Fibroblast of skin of left quadriceps (primary cell): ENCODE data around the gene RNF212.

Experiments used
- DNase-seq, 2 experiments: peaks; one replicate each; pipeline ENCODE4 v3.0.0-alpha.2; 2013; ENCODE audit warnings: low read depth in 2 of 2

The RNF212 gene

GRCh38 chr4:1048773-1049590 is 64.4 kb downstream of the RNF212 start:
- DNase-seq: no peak

GRCh38 chr4:1047976-1048772 is 65.2 kb downstream of the RNF212 start:
- DNase-seq: no peak

GRCh38 chr4:1047106-1047975 is 66.0 kb downstream of the RNF212 start:
- DNase-seq: no peak

GRCh38 chr4:1046581-1047011 is 66.8 kb downstream of the RNF212 start:
- DNase-seq: peak; percentile 66 to 67

- DNase-seq: no peak
These were observed 67.7 kb downstream of the RNF212 start for GRCh38 chr4:1045595-1046201.

GRCh38 chr4:1045193-1045594 is 68.2 kb downstream of the RNF212 start:
- DNase-seq: no peak

- DNase-seq: no peak
These were observed 68.7 kb downstream of the RNF212 start for GRCh38 chr4:1044469-1045192.

GRCh38 chr4:1043651-1044468 is 69.5 kb downstream of the RNF212 start:
- peak; percentile 95 to 96 for DNase-seq

- no peak for DNase-seq
These were observed 70.2 kb downstream of the RNF212 start for GRCh38 chr4:1043162-1043561.

GRCh38 chr4:1042352-1043055 is 70.9 kb downstream of the RNF212 start:
- no peak for DNase-seq

- DNase-seq: no peak
These were observed 71.4 kb downstream of the RNF212 start for GRCh38 chr4:1041936-1042330.

- DNase-seq: no peak
These were observed 72.0 kb downstream of the RNF212 start for GRCh38 chr4:1041147-1041935.

- DNase-seq: no peak
These were observed 72.8 kb downstream of the RNF212 start for GRCh38 chr4:1040344-1041146.

GRCh38 chr4:1039493-1040343 is 73.6 kb downstream of the RNF212 start:
- DNase-seq: no peak

GRCh38 chr4:1038948-1039492 is 74.3 kb downstream of the RNF212 start:
- DNase-seq: no peak
